CD4-positive, CD25-positive, alpha-beta regulatory T cell (primary cell): Measurements from ENCODE around the gene KCNC3. TPM values are rescaled to one million over a fixed set of nuclear protein-coding genes. Genes with fewer than 3 reads are reported as not detected.

Source experiments
- ATAC-seq, 2 donors: fragments of 150-1000 bp; cut with Tn5 transposase; one replicate each; pipeline ENCODE4 v1.10.0; 2021; ENCODE audit warnings: low read depth in 2 of 2, moderate number of reproducible peaks in 2 of 2, moderate library complexity in 1 of 2
- DNase-seq, 3 donors: peaks; one replicate each; pipeline versions ENCODE4 v3.0.0 to v3.0.0-alpha.2; 2012 to 2022; ENCODE audit warnings: mixed read lengths in 1 of 3
- H3K27ac ChIP-seq: one replicate; pipeline ENCODE4 v1.7.0; 2013; ENCODE audit warnings: mild to moderate bottlenecking, low read length; ENCODE audit not compliant: insufficient read depth, poor library complexity, severe bottlenecking
- H3K27me3 ChIP-seq: one replicate; pipeline ENCODE4 v1.7.0; 2013; ENCODE audit warnings: low read length; ENCODE audit not compliant: control insufficient read depth, insufficient read depth
- H3K36me3 ChIP-seq: one replicate; pipeline ENCODE4 v1.7.0; 2013; ENCODE audit warnings: mild to moderate bottlenecking, low read length, moderate library complexity; ENCODE audit not compliant: control insufficient read depth, insufficient read depth
- H3K4me1 ChIP-seq: 2 replicates; pipeline ENCODE4 v1.7.0; 2013; ENCODE audit warnings: mild to moderate bottlenecking, low read length; ENCODE audit not compliant: insufficient read depth, control insufficient read depth, poor library complexity, severe bottlenecking
- H3K4me3 ChIP-seq: one replicate; pipeline ENCODE4 v1.7.0; 2013; ENCODE audit warnings: low read depth, mild to moderate bottlenecking, low read length, moderate library complexity
- H3K9me3 ChIP-seq, 2 experiments: 1 replicate in 1 of 2; 2 replicates in 1 of 2; pipeline ENCODE4 v1.7.0; 2013; ENCODE audit warnings: low read length in 2 of 2, mild to moderate bottlenecking in 1 of 2, moderate library complexity in 1 of 2; ENCODE audit not compliant: control insufficient read depth in 2 of 2
- H3K27ac Mint-ChIP-seq, 3 donors: one replicate each; pipeline ENCODE4 v1.8.0; 2020 to 2022; ENCODE audit warnings: mild to moderate bottlenecking in 3 of 3, mixed read lengths in 3 of 3, moderate library complexity in 2 of 3
- H3K27me3 Mint-ChIP-seq: one replicate; pipeline ENCODE4 v1.8.0; 2022; ENCODE audit warnings: mild to moderate bottlenecking, mixed read lengths
- H3K36me3 Mint-ChIP-seq: one replicate; pipeline ENCODE4 v1.8.0; 2020; ENCODE audit warnings: mixed read lengths
- H3K4me1 Mint-ChIP-seq, 4 donors: one replicate each; pipeline ENCODE4 v1.8.0; 2020 to 2022; ENCODE audit warnings: mixed read lengths in 4 of 4, mild to moderate bottlenecking in 1 of 4
- H3K4me3 Mint-ChIP-seq, 4 donors: one replicate each; pipeline ENCODE4 v1.8.0; 2020 to 2022; ENCODE audit warnings: mild to moderate bottlenecking in 4 of 4, mixed read lengths in 4 of 4, moderate library complexity in 3 of 4
- H3K9me3 Mint-ChIP-seq, 7 donors: one replicate each; pipeline ENCODE4 v1.8.0; 2020 to 2022; ENCODE audit warnings: mixed read lengths in 7 of 7, mild to moderate bottlenecking in 3 of 7, moderate library complexity in 2 of 7
- polyA plus RNA-seq, 4 donors: library from polyadenylated mRNA; unstranded; fragments of 300-500 nt; fragmentation: Illumina TruSeq; gene quantifications; one replicate each; pipeline ENCODE4 v1.2.3, GENCODE V29; 2021
- total RNA-seq: library from RNA; stranded (reverse); gene quantifications from one replicate; pipeline ENCODE4 v1.2.3, GENCODE V29; 2022

Gene KCNC3
- total and polyA plus RNA-seq, 5 donors from 2014 or later: 1.4 TPM; not detected in 4

DNA sequence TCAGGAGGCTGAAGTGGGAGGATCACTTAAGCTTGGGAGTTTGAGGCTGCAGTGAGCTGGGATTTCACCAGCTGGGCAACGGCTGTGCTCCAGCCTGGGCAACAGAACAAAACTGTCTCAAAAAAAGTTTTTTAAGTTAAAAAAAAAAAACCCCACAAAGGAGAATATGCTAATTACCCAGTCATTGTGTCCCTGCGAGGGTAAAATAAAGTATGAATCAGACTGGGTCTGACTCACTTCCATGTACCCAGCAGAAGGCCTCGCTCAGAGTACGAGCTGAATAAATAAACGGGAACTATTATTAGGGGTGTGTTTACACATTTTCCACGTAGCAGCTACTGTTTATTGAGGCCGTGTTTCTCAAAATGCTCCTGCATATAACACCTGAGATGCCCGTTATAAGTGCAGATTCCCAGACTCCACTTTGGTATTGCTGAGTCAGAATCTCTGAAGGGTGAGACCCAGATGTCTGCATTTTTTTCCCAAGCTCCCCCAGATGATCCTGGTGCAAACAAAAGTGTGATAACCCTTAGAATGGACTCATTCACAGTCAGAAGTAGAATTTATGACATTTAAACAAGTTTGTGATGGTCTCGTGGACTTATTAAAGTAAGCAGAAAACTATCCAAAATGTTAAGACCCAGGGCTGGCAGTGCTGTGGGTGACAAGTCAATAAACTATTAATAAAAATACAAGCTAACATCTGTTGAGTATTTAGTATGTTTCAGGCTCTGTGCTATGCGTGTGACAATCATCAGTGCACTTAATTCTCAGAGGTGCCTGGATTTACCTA, 28.2 kb downstream of the KCNC3 start:
- Histone ChIP-seq H3K4me1 (no peaks in the 10 kb centered on the region), H3K36me3 (no peaks in the 10 kb centered on the region), H3K4me3 (no peak overlapping the region), H3K27me3 (no peaks in the 10 kb centered on the region), H3K9me3 (no peaks in the 10 kb centered on the region), H3K27ac (no peak overlapping the region)
- H3K27ac Mint-ChIP-seq: no peak overlapping the region
- ATAC-seq: peak; percentile 42 to 65
- H3K4me1 Mint-ChIP-seq: peaks cover 0 to 6% (median 0%) of the 10 kb centered on the region in 4 donors
- H3K36me3 Mint-ChIP-seq: no peaks in the 10 kb centered on the region
- peaks cover 10% of the 10 kb centered on the region for H3K27me3 Mint-ChIP-seq
- no peak overlapping the region for H3K4me3 Mint-ChIP-seq
- peaks cover 0 to 3% (median 0%) of the 10 kb centered on the region in 7 donors for H3K9me3 Mint-ChIP-seq
- peak in 1 of 3 donors; percentile 35 for DNase-seq

DNA sequence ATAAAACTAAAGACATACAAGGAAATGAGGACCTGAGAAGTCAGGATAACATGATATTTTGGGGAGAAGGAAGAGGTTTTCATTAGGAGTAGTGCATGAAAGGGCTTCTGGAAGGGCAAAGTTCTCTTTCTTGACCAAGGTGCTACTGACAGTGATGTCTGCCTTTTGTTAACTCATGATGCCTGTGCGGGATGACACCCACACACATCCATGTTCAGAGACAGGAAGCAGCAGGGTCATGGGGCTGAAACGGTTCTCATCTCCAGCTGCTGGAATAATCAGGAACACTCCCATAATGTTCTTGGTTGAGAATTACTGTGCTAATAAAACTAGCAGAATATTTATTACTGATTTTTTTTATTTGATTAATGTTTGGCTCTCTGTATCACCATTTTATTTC, 29.1 kb downstream of the KCNC3 start:
- Mint-ChIP-seq H3K4me3 (no peak overlapping the region), H3K27me3 (peaks cover 10% of the 10 kb centered on the region), H3K9me3 (peaks cover 0 to 3% (median 0%) of the 10 kb centered on the region in 7 donors), H3K4me1 (peaks cover 0 to 6% (median 0%) of the 10 kb centered on the region in 4 donors), H3K27ac (no peak overlapping the region), H3K36me3 (no peaks in the 10 kb centered on the region)
- Histone ChIP-seq H3K36me3 (no peaks in the 10 kb centered on the region), H3K4me1 (no peaks in the 10 kb centered on the region), H3K27ac (no peak overlapping the region), H3K9me3 (no peaks in the 10 kb centered on the region), H3K27me3 (no peaks in the 10 kb centered on the region), H3K4me3 (no peak overlapping the region)
- DNase-seq: no peak
- no peak for ATAC-seq

DNA sequence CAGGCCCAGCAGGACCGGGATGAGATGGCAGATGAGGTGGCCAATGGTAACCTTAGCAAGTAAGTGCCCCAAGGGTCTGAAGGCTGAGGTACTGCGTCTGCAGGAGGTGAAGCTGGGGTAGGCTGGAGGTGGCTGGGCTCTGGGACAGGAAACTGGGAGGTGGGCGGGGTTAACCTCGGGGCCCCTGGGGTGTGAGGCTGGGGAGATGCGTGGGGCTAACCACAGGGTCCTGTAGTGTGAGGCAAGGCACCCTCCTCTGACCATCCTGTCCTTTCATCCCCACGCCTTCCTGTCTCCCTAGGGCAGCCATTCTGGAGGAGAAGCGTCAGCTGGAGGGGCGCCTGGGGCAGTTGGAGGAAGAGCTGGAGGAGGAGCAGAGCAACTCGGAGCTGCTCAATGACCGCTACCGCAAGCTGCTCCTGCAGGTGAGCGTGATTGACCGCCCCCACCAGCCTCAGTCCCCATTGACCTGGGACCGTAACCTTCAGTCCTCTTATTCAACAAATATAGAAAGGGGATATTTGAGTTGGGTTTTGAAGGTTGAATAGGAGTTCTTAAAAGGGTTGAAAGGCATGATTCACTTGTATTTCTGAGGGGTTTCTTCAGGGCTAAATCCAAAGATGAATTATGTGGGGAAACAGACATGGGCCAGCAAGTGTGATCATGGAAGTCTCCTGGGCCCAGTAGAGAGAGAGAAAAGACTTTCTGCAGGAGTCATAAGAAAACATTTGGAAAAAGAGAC, 35.7 kb downstream of the KCNC3 start:
- Mint-ChIP-seq H3K36me3 (no peaks in the 10 kb centered on the region), H3K27me3 (peaks cover 22% of the 10 kb centered on the region), H3K4me1 (no peaks in the 10 kb centered on the region), H3K9me3 (peaks cover 0 to 2% (median 0%) of the 10 kb centered on the region in 7 donors), H3K4me3 (no peak overlapping the region), H3K27ac (no peak overlapping the region)
- DNase-seq (no peak), ATAC-seq (no peak)
- Histone ChIP-seq H3K27ac (no peak overlapping the region), H3K36me3 (no peaks in the 10 kb centered on the region), H3K27me3 (no peaks in the 10 kb centered on the region), H3K4me1 (no peaks in the 10 kb centered on the region), H3K4me3 (no peak overlapping the region), H3K9me3 (no peaks in the 10 kb centered on the region)

DNA sequence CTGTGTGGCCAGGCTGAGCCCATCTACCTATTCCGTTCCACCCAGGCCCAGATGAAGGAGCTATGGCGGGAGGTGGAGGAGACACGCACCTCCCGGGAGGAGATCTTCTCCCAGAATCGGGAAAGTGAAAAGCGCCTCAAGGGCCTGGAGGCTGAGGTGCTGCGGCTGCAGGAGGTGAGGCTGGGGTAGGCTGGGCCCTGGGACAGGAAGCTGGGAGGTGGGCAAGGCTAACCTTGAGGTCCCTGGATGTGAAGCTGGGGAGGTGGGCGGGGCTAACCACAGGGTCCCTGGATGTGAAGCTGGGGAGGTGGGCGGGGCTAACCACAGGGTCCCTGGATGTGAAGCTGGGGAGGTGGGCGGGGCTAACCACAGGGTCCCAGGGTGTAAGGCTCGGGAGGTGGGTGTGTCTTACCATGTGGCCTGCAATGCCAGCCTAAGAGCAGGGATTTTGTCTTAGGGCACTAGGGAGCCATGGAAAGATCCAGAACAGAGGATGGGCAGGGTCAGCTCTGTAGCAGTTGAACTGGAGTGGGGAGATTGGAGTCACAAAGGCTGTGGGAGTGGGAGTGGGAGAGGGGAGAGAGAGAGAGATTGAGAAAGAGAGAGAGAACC, 36.9 kb downstream of the KCNC3 start:
- Histone ChIP-seq H3K4me3 (no peak overlapping the region), H3K27me3 (no peaks in the 10 kb centered on the region), H3K36me3 (no peaks in the 10 kb centered on the region), H3K27ac (no peak overlapping the region), H3K9me3 (no peaks in the 10 kb centered on the region), H3K4me1 (no peaks in the 10 kb centered on the region)
- Mint-ChIP-seq H3K4me3 (no peak overlapping the region), H3K9me3 (peaks cover 0 to 13% (median 3%) of the 10 kb centered on the region in 7 donors), H3K4me1 (no peaks in the 10 kb centered on the region), H3K27ac (no peak overlapping the region), H3K27me3 (peaks cover 22% of the 10 kb centered on the region), H3K36me3 (peaks cover 8% of the 10 kb centered on the region)
- DNase-seq (no peak), ATAC-seq (no peak)

DNA sequence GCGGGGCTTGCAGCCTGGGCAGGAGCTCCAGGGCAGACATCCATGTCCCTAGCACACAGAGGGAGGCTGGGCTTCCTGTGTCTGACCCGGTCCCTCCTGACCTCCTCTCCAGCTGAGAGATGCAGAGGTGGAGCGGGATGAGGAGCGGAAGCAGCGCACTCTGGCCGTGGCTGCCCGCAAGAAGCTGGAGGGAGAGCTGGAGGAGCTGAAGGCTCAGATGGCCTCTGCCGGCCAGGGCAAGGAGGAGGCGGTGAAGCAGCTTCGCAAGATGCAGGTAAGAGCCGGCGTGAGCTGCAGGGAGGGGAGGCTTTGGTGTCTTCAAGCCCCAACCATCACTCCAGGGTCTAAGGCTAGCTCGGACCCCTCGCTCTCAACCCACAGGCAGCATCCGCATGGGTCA, 38.4 kb downstream of the KCNC3 start:
- peaks cover 8% of the 10 kb centered on the region for H3K36me3 Mint-ChIP-seq
- H3K4me1 Mint-ChIP-seq: no peaks in the 10 kb centered on the region
- H3K27me3 ChIP-seq: no peaks in the 10 kb centered on the region
- peaks cover 0 to 25% (median 6%) of the 10 kb centered on the region in 7 donors for H3K9me3 Mint-ChIP-seq
- ATAC-seq (no peak), DNase-seq (no peak)
- H3K27me3 Mint-ChIP-seq: peaks cover 24% of the 10 kb centered on the region
- H3K36me3 ChIP-seq: no peaks in the 10 kb centered on the region
- H3K27ac ChIP-seq: no peak overlapping the region
- H3K4me3 Mint-ChIP-seq: no peak overlapping the region
- no peak overlapping the region for H3K4me3 ChIP-seq
- H3K27ac Mint-ChIP-seq: no peak overlapping the region
- H3K9me3 ChIP-seq: peaks cover 2 to 7% of the 10 kb centered on the region in 2 experiments
- H3K4me1 ChIP-seq: no peaks in the 10 kb centered on the region

DNA sequence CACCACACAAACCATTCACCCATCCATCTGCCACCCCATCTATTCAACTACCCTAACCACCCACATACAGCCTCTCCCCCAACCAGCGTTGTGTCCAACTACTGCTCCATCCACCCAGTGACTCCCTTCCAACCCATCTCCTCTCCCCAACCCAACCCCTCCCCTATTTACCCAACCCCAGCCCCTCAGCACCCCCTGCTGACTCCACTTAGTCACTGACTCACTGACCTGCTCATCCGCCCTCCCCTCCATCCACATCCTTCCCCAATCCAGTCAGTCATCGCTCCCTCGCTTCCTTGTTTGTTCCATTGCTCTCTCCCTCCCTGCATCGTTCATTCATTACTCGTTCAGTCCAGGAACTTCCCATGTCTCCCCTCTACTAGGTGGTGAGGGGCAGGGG, 39.2 kb downstream of the KCNC3 start:
- Mint-ChIP-seq H3K27me3 (peaks cover 27% of the 10 kb centered on the region), H3K4me3 (no peak overlapping the region), H3K4me1 (no peaks in the 10 kb centered on the region), H3K9me3 (peaks cover 0 to 31% (median 9%) of the 10 kb centered on the region in 7 donors), H3K36me3 (peaks cover 8% of the 10 kb centered on the region), H3K27ac (no peak overlapping the region)
- Histone ChIP-seq H3K27ac (no peak overlapping the region), H3K36me3 (no peaks in the 10 kb centered on the region), H3K27me3 (no peaks in the 10 kb centered on the region), H3K9me3 (peaks cover 8 to 12% of the 10 kb centered on the region in 2 experiments), H3K4me3 (no peak overlapping the region), H3K4me1 (no peaks in the 10 kb centered on the region)
- DNase-seq (no peak), ATAC-seq (no peak)

DNA sequence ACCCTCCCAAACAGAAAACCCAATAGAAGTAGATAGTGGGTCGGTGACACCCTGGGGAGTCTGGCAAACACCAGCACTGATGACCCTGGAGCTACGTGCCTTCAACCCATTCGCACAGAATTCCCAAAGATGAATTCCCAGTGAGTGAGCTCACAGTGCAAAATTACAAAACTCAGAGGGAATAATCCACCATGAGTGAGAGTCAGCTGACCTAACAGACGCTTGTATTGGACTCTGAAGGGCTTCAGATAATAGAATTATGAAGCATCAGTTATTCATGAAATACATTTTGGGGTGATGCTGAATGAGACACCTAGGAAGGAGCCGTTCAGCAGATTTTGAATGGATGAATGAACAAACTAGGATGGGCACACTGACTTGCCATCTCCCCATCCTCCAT, 40.2 kb downstream of the KCNC3 start:
- no peak overlapping the region for H3K27ac Mint-ChIP-seq
- Histone ChIP-seq H3K27me3 (no peaks in the 10 kb centered on the region), H3K4me1 (no peaks in the 10 kb centered on the region), H3K4me3 (no peak overlapping the region), H3K36me3 (no peaks in the 10 kb centered on the region), H3K27ac (no peak overlapping the region), H3K9me3 (peaks cover 9 to 12% of the 10 kb centered on the region in 2 experiments)
- peaks cover 8% of the 10 kb centered on the region for H3K36me3 Mint-ChIP-seq
- no peak overlapping the region for H3K4me3 Mint-ChIP-seq
- peaks cover 0 to 32% (median 9%) of the 10 kb centered on the region in 7 donors for H3K9me3 Mint-ChIP-seq
- DNase-seq (no peak), ATAC-seq (no peak)
- H3K4me1 Mint-ChIP-seq: no peaks in the 10 kb centered on the region
- peaks cover 27% of the 10 kb centered on the region for H3K27me3 Mint-ChIP-seq
